GM18502 (cell line): ENCODE measurements around the gene ORAI3.
A peak's percentile ranks its signal among the peaks of the same experiment; 100 is the strongest.

ENCODE experiments used
- ATAC-seq: cut with Tn5 transposase; IDR thresholded peaks from one replicate; pipeline ENCODE4 v1.9.1; 2021; ENCODE audit warnings: mild to moderate bottlenecking; ENCODE audit not compliant: unreplicated experiment, poor library complexity

The ORAI3 gene

GRCh38 chr16:30946671-30947540, 2.0 kb upstream of the ORAI3 start:
- no peak for ATAC-seq

GRCh38 chr16:30947541-30947858, 1.4 kb upstream of the ORAI3 start:
- no peak for ATAC-seq

- peak; percentile 15 for ATAC-seq
Measured at GRCh38 chr16:30947859-30948666, 805 bp upstream of the ORAI3 start.

- peak; percentile 58 for ATAC-seq
Measured at GRCh38 chr16:30949650-30950515, 1.0 kb downstream of the ORAI3 start.

GRCh38 chr16:30950516-30951065, 1.7 kb downstream of the ORAI3 start:
- no peak for ATAC-seq

- ATAC-seq: no peak
Measured at GRCh38 chr16:30951193-30951592, 2.3 kb downstream of the ORAI3 start.

- ATAC-seq: no peak
Measured at GRCh38 chr16:30951750-30952149, 2.9 kb downstream of the ORAI3 start.

GRCh38 chr16:30953111-30953510, 4.2 kb downstream of the ORAI3 start:
- ATAC-seq: no peak

GRCh38 chr16:30953511-30954124, 4.8 kb downstream of the ORAI3 start:
- no peak for ATAC-seq

GRCh38 chr16:30954993-30955392, 6.1 kb downstream of the ORAI3 start:
- no peak for ATAC-seq

- peak; percentile 44 for ATAC-seq
Measured at GRCh38 chr16:30956601-30957455, 8.0 kb downstream of the ORAI3 start.

- peak; percentile 72 for ATAC-seq
Measured at GRCh38 chr16:30957456-30958174, 8.7 kb downstream of the ORAI3 start, which contains the start of gene SETD1A. SETD1A (plus strand) TSS chr16:30957754; CDS start chr16:30958732, 978 bp downstream.

GRCh38 chr16:30958175-30959079, 9.6 kb downstream of the ORAI3 start:
- ATAC-seq: peak; percentile 30

GRCh38 chr16:30961384-30961783, 12.5 kb downstream of the ORAI3 start:
- ATAC-seq: no peak

GRCh38 chr16:30963925-30964511, 15.2 kb downstream of the ORAI3 start:
- ATAC-seq: no peak

- no peak for ATAC-seq
Measured at GRCh38 chr16:30964574-30965226, 15.8 kb downstream of the ORAI3 start.
